Endothelial cell of umbilical vein (primary cell): ENCODE measurements around the gene FKBP8. TPM values are rescaled to one million over a fixed set of nuclear protein-coding genes. Genes with fewer than 3 reads are reported as not detected.

Experiments
- BruUV-seq: library from RNA; stranded (reverse); fragments of 400-500 nt; replicated peaks from 2 replicates; lab custom pipeline; 2021; lab: Mats Ljungman, UMichigan
- CTCF ChIA-PET: fragments of 300-600, 350-600 bp; sonication (Branson Sonifier 250); formaldehyde crosslinking; loops from one replicate; lab custom pipeline; 2021; ENCODE audit warnings: antibody characterized with exemption, inconsistent platforms; lab: Charles Lee
- POLR2A ChIA-PET: fragments of 300-600, 350-600 bp; sonication (Branson Sonifier 250); formaldehyde crosslinking; loops from one replicate; lab custom pipeline; 2021; ENCODE audit warnings: antibody characterized with exemption, inconsistent platforms; lab: Charles Lee
- DNase-seq: peaks from one replicate; pipeline ENCODE4 v3.0.0-alpha.2; 2011; ENCODE audit warnings: low read depth, low spot score
- FAIRE-seq: peaks from 2 replicates; lab custom pipeline; 2011; peaks lifted over from hg19 to GRCh38; lab: Jason Lieb, UNC
- H2AFZ ChIP-seq: 2 replicates; pipeline ENCODE4 v1.6.0; 2012; ENCODE audit warnings: low read depth, low read length, control low read depth, inconsistent platforms
- H3K27ac ChIP-seq: 2 replicates; pipeline ENCODE4 v1.5.1; 2011; ENCODE audit warnings: low read depth, mild to moderate bottlenecking, control low read depth, low read length, moderate library complexity; ENCODE audit not compliant: insufficient read depth
- H3K27me3 ChIP-seq, 2 experiments: 2 replicates each; pipeline versions ENCODE4 v1.6.0 to v1.6.1; 2011; ENCODE audit warnings: low read length in 2 of 2, mixed read lengths in 1 of 2; ENCODE audit not compliant: control insufficient read depth in 2 of 2, insufficient read depth in 2 of 2
- H3K36me3 ChIP-seq, 2 experiments: 2 replicates in 1 of 2; 3 replicates in 1 of 2; pipeline ENCODE4 v1.5.1; 2011; ENCODE audit warnings: low read length in 2 of 2, mild to moderate bottlenecking in 1 of 2, moderate library complexity in 1 of 2; ENCODE audit not compliant: control insufficient read depth in 2 of 2, insufficient read depth in 2 of 2; ENCODE audit errors: extremely low read depth in 1 of 2
- H3K4me1 ChIP-seq: 3 replicates; pipeline ENCODE4 v1.5.1; 2011; ENCODE audit warnings: mild to moderate bottlenecking, low read length; ENCODE audit not compliant: control insufficient read depth, insufficient read depth; ENCODE audit errors: extremely low read depth
- H3K4me2 ChIP-seq: 2 replicates; pipeline ENCODE4 v1.6.1; 2011; ENCODE audit warnings: low read length, control low read depth, mixed read lengths; ENCODE audit not compliant: insufficient read depth
- H3K4me3 ChIP-seq, 3 experiments: fragments of 200-600 bp in 1 of 3; sonication (generic), shearing (Covaris generic) in 1 of 3; replicated peaks in 1 of 3; 2 replicates each; pipeline ENCODE4 v1.5.1; 2011 to 2016; ENCODE audit warnings: control low read depth in 3 of 3, low read length in 3 of 3, mild to moderate bottlenecking in 2 of 3, inconsistent platforms in 1 of 3, low read depth in 1 of 3, moderate library complexity in 1 of 3; ENCODE audit not compliant: insufficient read depth in 1 of 3
- H3K79me2 ChIP-seq: 2 replicates; pipeline ENCODE4 v1.6.0; 2012; ENCODE audit warnings: low read length, inconsistent platforms; ENCODE audit not compliant: control insufficient read depth, insufficient read depth
- H3K9ac ChIP-seq: replicated peaks from 2 replicates; pipeline ENCODE3; 2011; ENCODE audit warnings: low read length, control low read depth; ENCODE audit not compliant: insufficient read depth; ENCODE audit errors: extremely low read depth
- H3K9me1 ChIP-seq: replicated peaks from 3 replicates; pipeline ENCODE4 v1.6.0; 2011; ENCODE audit warnings: mild to moderate bottlenecking, low read length; ENCODE audit not compliant: control insufficient read depth, insufficient read depth; ENCODE audit errors: extremely low read depth
- H3K9me3 ChIP-seq: replicated peaks from 2 replicates; pipeline ENCODE4 v1.5.1; 2012; ENCODE audit warnings: low read length, inconsistent platforms; ENCODE audit not compliant: control insufficient read depth, insufficient read depth
- H4K20me1 ChIP-seq: replicated peaks from 2 replicates; pipeline ENCODE3; 2011; ENCODE audit warnings: mild to moderate bottlenecking, low read length; ENCODE audit not compliant: control insufficient read depth, insufficient read depth; ENCODE audit errors: extremely low read depth
- CTCF ChIP-seq, 2 donors: IDR thresholded peaks; 1 replicate in 1 of 2; 2 replicates in 1 of 2; pipeline ENCODE4 v1.5.1; 2011; ENCODE audit warnings: low read length in 2 of 2, mild to moderate bottlenecking in 2 of 2, moderate library complexity in 2 of 2, control low read depth in 1 of 2, inconsistent platforms in 1 of 2, low read depth in 1 of 2; ENCODE audit not compliant: insufficient read depth in 1 of 2; ENCODE audit errors: extremely low read depth in 1 of 2
- EZH2 ChIP-seq: IDR thresholded peaks from 2 replicates; pipeline ENCODE4 v1.6.1; 2012; ENCODE audit warnings: borderline replicate concordance, low read depth, mild to moderate bottlenecking, moderate library complexity, low read length, inconsistent platforms; ENCODE audit not compliant: severe bottlenecking
- FOS ChIP-seq: IDR thresholded peaks from 2 replicates; pipeline ENCODE4 v1.6.1; 2011; ENCODE audit warnings: mild to moderate bottlenecking, low read length, moderate library complexity, borderline replicate concordance; ENCODE audit not compliant: insufficient read depth
- GATA2 ChIP-seq: IDR thresholded peaks from 2 replicates; pipeline ENCODE4 v1.7.0; 2011; ENCODE audit warnings: low read depth, mild to moderate bottlenecking, moderate library complexity, mixed read lengths, low read length; ENCODE audit not compliant: insufficient read length, insufficient read depth
- JUN ChIP-seq: IDR thresholded peaks from 2 replicates; pipeline ENCODE4 v1.6.1; 2011; ENCODE audit warnings: borderline replicate concordance, low read depth; ENCODE audit not compliant: insufficient read length, insufficient read depth
- MAX ChIP-seq: IDR thresholded peaks from 2 replicates; pipeline ENCODE4 v1.6.1; 2011; ENCODE audit not compliant: insufficient read depth, insufficient read length
- MYC ChIP-seq: IDR thresholded peaks from one replicate; pipeline ENCODE4 v1.6.1; 2011; ENCODE audit warnings: mild to moderate bottlenecking, low read depth, low read length
- POLR2A ChIP-seq: IDR thresholded peaks from 2 replicates; pipeline ENCODE4 v1.6.1; 2012; ENCODE audit warnings: low read depth, mild to moderate bottlenecking, control low read depth, low read length
- POLR2AphosphoS5 ChIP-seq: IDR thresholded peaks from 2 replicates; pipeline ENCODE4 v1.6.1; 2012; ENCODE audit warnings: low read depth, mild to moderate bottlenecking, control low read depth, low read length, moderate library complexity; ENCODE audit not compliant: insufficient read depth
- dilution Hi-C: fragments of 300-500 bp; cut with MboI; formaldehyde crosslinking; loops from one replicate; pipeline ENCODE4 v1.15.0; 2019; ENCODE audit warnings: low sequenced_read_pairs; ENCODE audit not compliant: extremely low pct_ligation_motif_present
- intact Hi-C: fragments of 100-400 bp; cut with micrococcal nuclease; formaldehyde crosslinking; loops from one replicate; pipeline ENCODE4 v1.10.0; 2022
- polyA plus RNA-seq, 4 experiments: library from polyadenylated mRNA; depleted of rRNA in 3 of 4; stranded (reverse) in 3 of 4; unstranded in 1 of 4; fragments of >200 nt; gene quantifications; 2 replicates each; pipeline versions ENCODE4 v1.2.1 to v1.2.3, GENCODE V29; 2011 to 2012; ENCODE audit warnings: missing spikeins in 1 of 4
- total RNA-seq: library from RNA; stranded (reverse); gene quantifications from 2 replicates; pipeline ENCODE4 v1.2.3, GENCODE V29; 2021

Gene FKBP8
- total and polyA plus RNA-seq, 2 donors (not counting 3 experiments of a cell fraction or from before 2014, with no cell fraction given): 150 to 173 TPM

GRCh38 chr19:18496980-18497256 lies 46.5 kb downstream of the FKBP8 start:
- peaks cover 67% of the 10 kb centered on the region for H3K79me2 ChIP-seq
- BruUV-seq: no TSS peak
- H3K4me2 ChIP-seq: no peak overlapping the region
- no peaks in the 10 kb centered on the region for H3K27me3 ChIP-seq
- H3K4me3 ChIP-seq: no peak overlapping the region
- dilution Hi-C loops: no loop called here
- H3K27ac ChIP-seq: no peak overlapping the region
- TF ChIP-seq POLR2A (no peak), GATA2 (no peak), EZH2 (no peak), JUN (no peak), MYC (no peak), FOS (no peak), CTCF (IDR thresholded peaks at IDR 0.05; ENCODE audit: extremely low read depth in 1 of 2, insufficient read depth in 1 of 2, low read depth in 1 of 2, low read length in 2 of 2) (no peak), POLR2AphosphoS5 (no peak), MAX (no peak)
- FAIRE-seq (no peak), DNase-seq (no peak)
- CTCF ChIA-PET: interaction anchor here (1.3 to 3.5 kb wide), 5 partner anchors 8 to 92 kb away, joined by 3 to 16 read pairs (median 3); partner anchors contain the start of gene REX1BD
- no peaks in the 10 kb centered on the region for H3K9me1 ChIP-seq
- H3K9ac ChIP-seq: no peak overlapping the region
- POLR2A ChIA-PET: interaction anchor here (0.6 kb wide), 1 partner anchor 22 kb away, joined by 3 read pairs; no protein-coding TSS in a partner anchor
- H3K9me3 ChIP-seq: no peaks in the 10 kb centered on the region
- peaks cover 6% of the 10 kb centered on the region for H3K4me1 ChIP-seq
- H2AFZ ChIP-seq: no peak overlapping the region
- intact Hi-C loops: no loop called here
- no peaks in the 10 kb centered on the region for H3K36me3 ChIP-seq
- no peaks in the 10 kb centered on the region for H4K20me1 ChIP-seq
